ENCODE results near the gene BCL11A. TPM values are rescaled to one million over a fixed set of nuclear protein-coding genes. Genes with fewer than 3 reads are reported as not detected.
A peak's percentile ranks its signal among the peaks of the same experiment; 100 is the strongest.

Gene BCL11A
- total RNA-seq, 5 donors from 2014 or later (not counting 1 experiment from before 2014, with no cell fraction given): 3.6 to 11.9 (median 5.6) TPM

GRCh38 chr2:60565472-60565871 is 12.0 kb upstream of the BCL11A start:
- H3K9me3 Mint-ChIP-seq: no peaks in the 10 kb centered on the region
- POLR2A ChIA-PET: no interaction called here
- peaks cover 0 to 1% (median 0%) of the 10 kb centered on the region in 3 donors for H3K4me1 Mint-ChIP-seq
- H3K27ac Mint-ChIP-seq: no peak overlapping the region
- Histone ChIP-seq H3K4me1 (ENCODE audit: control insufficient read depth in 1 of 2, extremely low read depth in 1 of 2, insufficient read depth in 2 of 2, low read length in 2 of 2) (peaks cover 10 to 11% of the 10 kb centered on the region in 2 experiments), H3K36me3 (ENCODE audit: control insufficient read depth in 2 of 2, extremely low read depth in 1 of 2, insufficient read depth in 1 of 2, low read length in 1 of 2) (no peaks in the 10 kb centered on the region), H3K27ac (ENCODE audit: low read length) (no peak overlapping the region), H3K4me3 (ENCODE audit: control insufficient read depth in 1 of 2, extremely low read depth in 1 of 2, low read length in 1 of 2) (no peak overlapping the region), H3K9me3 (no peaks in the 10 kb centered on the region), H3K27me3 (replicated peaks in 1 of 2; ENCODE audit: control insufficient read depth in 2 of 2, extremely low read depth in 1 of 2, insufficient read depth in 2 of 2, low read length in 1 of 2) (peaks cover 0 to 25% of the 10 kb centered on the region in 2 experiments)
- H3K4me3 Mint-ChIP-seq: no peak overlapping the region
- ATAC-seq (replicated peaks in 1 of 4) (no peak), DNase-seq (no peak)
- no peaks in the 10 kb centered on the region for H3K36me3 Mint-ChIP-seq
- CTCF ChIA-PET: interaction anchor here in 1 of 2 donors (0.5 kb wide), 1 partner anchor 1289 kb away, joined by 3 read pairs; no protein-coding TSS in a partner anchor
- WGBS (ENCODE audit: insufficient coverage): no CpG with 5 or more reads among the region's 3 CpGs
- peaks cover 31 to 47% of the 10 kb centered on the region in 2 donors for H3K27me3 Mint-ChIP-seq

- Histone ChIP-seq H3K4me3 (ENCODE audit: control insufficient read depth in 1 of 2, extremely low read depth in 1 of 2, low read length in 1 of 2) (no peak overlapping the region), H3K4me1 (ENCODE audit: control insufficient read depth in 1 of 2, extremely low read depth in 1 of 2, insufficient read depth in 2 of 2, low read length in 2 of 2) (peaks cover 14 to 21% of the 10 kb centered on the region in 2 experiments), H3K9me3 (no peaks in the 10 kb centered on the region), H3K36me3 (ENCODE audit: control insufficient read depth in 2 of 2, extremely low read depth in 1 of 2, insufficient read depth in 1 of 2, low read length in 1 of 2) (no peaks in the 10 kb centered on the region), H3K27me3 (replicated peaks in 1 of 2; ENCODE audit: control insufficient read depth in 2 of 2, extremely low read depth in 1 of 2, insufficient read depth in 2 of 2, low read length in 1 of 2) (peaks cover 0 to 25% of the 10 kb centered on the region in 2 experiments), H3K27ac (ENCODE audit: low read length) (no peak overlapping the region)
- WGBS (ENCODE audit: insufficient coverage): 75% methylated on average over 4 of the region's 5 CpGs
- Mint-ChIP-seq H3K27me3 (peaks cover 41 to 65% of the 10 kb centered on the region in 2 donors), H3K4me3 (no peak overlapping the region), H3K36me3 (no peaks in the 10 kb centered on the region), H3K4me1 (peaks cover 13 to 17% (median 15%) of the 10 kb centered on the region in 3 donors), H3K27ac (no peak overlapping the region), H3K9me3 (no peaks in the 10 kb centered on the region)
- ATAC-seq (replicated peaks in 1 of 4) (peak in 2 of 4 experiments; percentile 56 to 74), DNase-seq (peak in 1 of 35 experiments; percentile 52)
- ChIA-PET POLR2A (no interaction called here), CTCF (interaction anchor here (0.6 to 1.2 kb wide), 7 partner anchors 16 to 1260 kb away, joined by 3 to 5 read pairs (median 3); no protein-coding TSS in a partner anchor)
Observed at GRCh38 chr2:60560734-60561644, 7.5 kb upstream of the BCL11A start.

- H3K36me3 Mint-ChIP-seq: no peaks in the 10 kb centered on the region
- ATAC-seq (replicated peaks in 1 of 4) (no peak), DNase-seq (no peak)
- Histone ChIP-seq H3K27ac (ENCODE audit: low read length) (no peak overlapping the region), H3K4me3 (ENCODE audit: control insufficient read depth in 1 of 2, extremely low read depth in 1 of 2, low read length in 1 of 2) (no peak overlapping the region), H3K9me3 (no peaks in the 10 kb centered on the region), H3K36me3 (ENCODE audit: control insufficient read depth in 2 of 2, extremely low read depth in 1 of 2, insufficient read depth in 1 of 2, low read length in 1 of 2) (no peaks in the 10 kb centered on the region), H3K4me1 (ENCODE audit: control insufficient read depth in 1 of 2, extremely low read depth in 1 of 2, insufficient read depth in 2 of 2, low read length in 2 of 2) (peaks cover 17 to 25% of the 10 kb centered on the region in 2 experiments), H3K27me3 (replicated peaks in 1 of 2; ENCODE audit: control insufficient read depth in 2 of 2, extremely low read depth in 1 of 2, insufficient read depth in 2 of 2, low read length in 1 of 2) (peaks cover 0 to 33% of the 10 kb centered on the region in 2 experiments)
- WGBS (ENCODE audit: insufficient coverage): no CpG with 5 or more reads among the region's 1 CpG
- ChIA-PET CTCF (interaction anchor here (1.2 to 1.4 kb wide), 2 partner anchors 10 kb away, joined by 4 read pairs; no protein-coding TSS in a partner anchor), POLR2A (interaction anchor here in 1 of 2 donors (0.5 kb wide), 1 partner anchor 1065 kb away, joined by 4 read pairs; no protein-coding TSS in a partner anchor)
- peaks cover 45 to 69% of the 10 kb centered on the region in 2 donors for H3K27me3 Mint-ChIP-seq
- no peaks in the 10 kb centered on the region for H3K9me3 Mint-ChIP-seq
- peaks cover 23 to 28% (median 24%) of the 10 kb centered on the region in 3 donors for H3K4me1 Mint-ChIP-seq
- H3K27ac Mint-ChIP-seq: peak overlapping the region in 1 of 2 donors; percentile 38
- H3K4me3 Mint-ChIP-seq: no peak overlapping the region
Observed at GRCh38 chr2:60559880-60560279, 6.4 kb upstream of the BCL11A start.

GRCh38 chr2:60558536-60558935 is 5.1 kb upstream of the BCL11A start:
- H3K4me1 Mint-ChIP-seq: peaks cover 25 to 29% (median 25%) of the 10 kb centered on the region in 3 donors
- POLR2A ChIA-PET: no interaction called here

GRCh38 chr2:60557486-60557864 is 4.0 kb upstream of the BCL11A start:
- H3K9me3 Mint-ChIP-seq: no peaks in the 10 kb centered on the region
- no peak for DNase-seq
- WGBS (ENCODE audit: insufficient coverage): 0% methylated on average over 6 of the region's 12 CpGs
- H3K4me1 ChIP-seq (ENCODE audit: control insufficient read depth in 1 of 2, extremely low read depth in 1 of 2, insufficient read depth in 2 of 2, low read length in 2 of 2): peaks cover 17 to 47% of the 10 kb centered on the region in 2 experiments
- H3K27me3 Mint-ChIP-seq: peaks cover 36 to 63% of the 10 kb centered on the region in 2 donors
- H3K9me3 ChIP-seq: no peaks in the 10 kb centered on the region
- POLR2A ChIA-PET: no interaction called here
- peaks cover 29 to 38% (median 30%) of the 10 kb centered on the region in 3 donors for H3K4me1 Mint-ChIP-seq
- H3K4me3 ChIP-seq (ENCODE audit: control insufficient read depth in 1 of 2, extremely low read depth in 1 of 2, low read length in 1 of 2): peak overlapping the region; percentile 1 to 75
- peaks cover 0 to 57% of the 10 kb centered on the region in 2 experiments for H3K27me3 ChIP-seq (replicated peaks in 1 of 2; ENCODE audit: control insufficient read depth in 2 of 2, extremely low read depth in 1 of 2, insufficient read depth in 2 of 2, low read length in 1 of 2)
- H3K27ac ChIP-seq (ENCODE audit: low read length): no peak overlapping the region
- peak overlapping the region; percentile 64 to 93 (median 77) for H3K4me3 Mint-ChIP-seq
- no peaks in the 10 kb centered on the region for H3K36me3 Mint-ChIP-seq
- H3K36me3 ChIP-seq (ENCODE audit: control insufficient read depth in 2 of 2, extremely low read depth in 1 of 2, insufficient read depth in 1 of 2, low read length in 1 of 2): no peaks in the 10 kb centered on the region
- CTCF ChIA-PET: interaction anchor here in 1 of 2 donors (0.7 kb wide), 1 partner anchor 19 kb away, joined by 3 read pairs; no protein-coding TSS in a partner anchor
- ATAC-seq (replicated peaks in 1 of 4): no peak
- H3K27ac Mint-ChIP-seq: peak overlapping the region in 1 of 2 donors; percentile 48

More at GRCh38 chr2:60558536-60558935, 5.1 kb upstream of the BCL11A start:
- Histone ChIP-seq H3K36me3 (ENCODE audit: control insufficient read depth in 2 of 2, extremely low read depth in 1 of 2, insufficient read depth in 1 of 2, low read length in 1 of 2) (no peaks in the 10 kb centered on the region), H3K9me3 (no peaks in the 10 kb centered on the region), H3K27ac (ENCODE audit: low read length) (no peak overlapping the region), H3K4me1 (ENCODE audit: control insufficient read depth in 1 of 2, extremely low read depth in 1 of 2, insufficient read depth in 2 of 2, low read length in 2 of 2) (peaks cover 17 to 37% of the 10 kb centered on the region in 2 experiments), H3K27me3 (replicated peaks in 1 of 2; ENCODE audit: control insufficient read depth in 2 of 2, extremely low read depth in 1 of 2, insufficient read depth in 2 of 2, low read length in 1 of 2) (peaks cover 0 to 46% of the 10 kb centered on the region in 2 experiments), H3K4me3 (ENCODE audit: control insufficient read depth in 1 of 2, extremely low read depth in 1 of 2, low read length in 1 of 2) (no peak overlapping the region)
- CTCF ChIA-PET: interaction anchor here (0.5 to 1.4 kb wide), 3 partner anchors 9 to 351 kb away, joined by 4 to 6 read pairs (median 4); no protein-coding TSS in a partner anchor
- Mint-ChIP-seq H3K27me3 (peaks cover 36 to 62% of the 10 kb centered on the region in 2 donors), H3K9me3 (no peaks in the 10 kb centered on the region), H3K4me3 (no peak overlapping the region), H3K27ac (no peak overlapping the region), H3K36me3 (no peaks in the 10 kb centered on the region)
- no peak for DNase-seq
- WGBS (ENCODE audit: insufficient coverage): no CpG with 5 or more reads among the region's 2 CpGs
- ATAC-seq (replicated peaks in 1 of 4): no peak

Data from T-cell (primary cell).